B cell (primary cell): ENCODE results near the gene NOTCH1.

ENCODE experiments used
- EZH2 ChIP-seq: IDR thresholded peaks from 2 replicates; pipeline ENCODE4 v1.6.1; 2012; ENCODE audit warnings: borderline replicate concordance, low read depth, mild to moderate bottlenecking, moderate library complexity, low read length; ENCODE audit not compliant: insufficient read depth, poor library complexity, severe bottlenecking
- TF ChIP-seq, protein P1 (sequence below): fragments of 200-600 bp; IDR thresholded peaks from one replicate; pipeline ENCODE4 v1.8.0; 2022; ENCODE audit warnings: antibody characterized with exemption, mild to moderate bottlenecking

DNA sequence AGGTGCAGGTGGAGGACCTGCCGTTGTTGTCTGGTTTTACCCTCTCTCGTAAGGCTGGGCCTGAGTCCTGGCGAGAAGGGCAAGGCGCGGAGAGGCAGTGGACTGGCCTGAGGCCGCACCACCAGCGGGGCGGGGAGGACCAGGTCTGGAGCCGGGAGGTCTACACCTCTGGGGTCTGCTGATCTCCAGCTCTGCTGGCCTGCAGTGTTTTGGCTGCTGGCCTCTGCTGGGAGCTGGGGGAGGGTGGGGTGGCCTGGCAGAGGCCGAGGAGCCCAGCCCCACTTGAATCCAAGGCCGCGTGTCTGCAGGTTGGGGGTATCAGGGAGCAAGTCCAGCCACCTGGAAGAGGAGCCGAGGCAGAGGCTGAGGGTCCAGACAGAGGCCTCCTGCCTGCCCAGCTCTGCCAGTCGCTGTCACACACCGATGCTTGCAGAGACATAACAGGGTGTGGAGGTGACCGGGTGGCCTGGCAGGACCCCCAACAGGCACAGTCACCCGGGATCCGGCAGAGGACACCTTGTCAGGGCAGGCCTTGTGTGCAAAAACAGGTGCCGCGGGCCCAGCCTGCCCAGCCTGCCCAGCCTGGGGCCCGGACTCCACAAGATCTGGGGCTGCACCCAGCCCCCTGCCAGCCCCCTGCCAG is 29.9 kb upstream of the NOTCH1 start:
- TF ChIP-seq, protein P1, sequence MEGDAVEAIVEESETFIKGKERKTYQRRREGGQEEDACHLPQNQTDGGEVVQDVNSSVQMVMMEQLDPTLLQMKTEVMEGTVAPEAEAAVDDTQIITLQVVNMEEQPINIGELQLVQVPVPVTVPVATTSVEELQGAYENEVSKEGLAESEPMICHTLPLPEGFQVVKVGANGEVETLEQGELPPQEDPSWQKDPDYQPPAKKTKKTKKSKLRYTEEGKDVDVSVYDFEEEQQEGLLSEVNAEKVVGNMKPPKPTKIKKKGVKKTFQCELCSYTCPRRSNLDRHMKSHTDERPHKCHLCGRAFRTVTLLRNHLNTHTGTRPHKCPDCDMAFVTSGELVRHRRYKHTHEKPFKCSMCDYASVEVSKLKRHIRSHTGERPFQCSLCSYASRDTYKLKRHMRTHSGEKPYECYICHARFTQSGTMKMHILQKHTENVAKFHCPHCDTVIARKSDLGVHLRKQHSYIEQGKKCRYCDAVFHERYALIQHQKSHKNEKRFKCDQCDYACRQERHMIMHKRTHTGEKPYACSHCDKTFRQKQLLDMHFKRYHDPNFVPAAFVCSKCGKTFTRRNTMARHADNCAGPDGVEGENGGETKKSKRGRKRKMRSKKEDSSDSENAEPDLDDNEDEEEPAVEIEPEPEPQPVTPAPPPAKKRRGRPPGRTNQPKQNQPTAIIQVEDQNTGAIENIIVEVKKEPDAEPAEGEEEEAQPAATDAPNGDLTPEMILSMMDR = no peak
- TF ChIP-seq EZH2 = no peak
